ENCODE data around the gene THAP11. TPM values are rescaled to one million over a fixed set of nuclear protein-coding genes. Genes with fewer than 3 reads are reported as not detected.

THAP11 gene
- total and polyA plus RNA-seq, 2 of the 13 experiments (the other 11 are each of a cell fraction or from before 2014, with no cell fraction given): 44.2 to 53.4 TPM

DNA sequence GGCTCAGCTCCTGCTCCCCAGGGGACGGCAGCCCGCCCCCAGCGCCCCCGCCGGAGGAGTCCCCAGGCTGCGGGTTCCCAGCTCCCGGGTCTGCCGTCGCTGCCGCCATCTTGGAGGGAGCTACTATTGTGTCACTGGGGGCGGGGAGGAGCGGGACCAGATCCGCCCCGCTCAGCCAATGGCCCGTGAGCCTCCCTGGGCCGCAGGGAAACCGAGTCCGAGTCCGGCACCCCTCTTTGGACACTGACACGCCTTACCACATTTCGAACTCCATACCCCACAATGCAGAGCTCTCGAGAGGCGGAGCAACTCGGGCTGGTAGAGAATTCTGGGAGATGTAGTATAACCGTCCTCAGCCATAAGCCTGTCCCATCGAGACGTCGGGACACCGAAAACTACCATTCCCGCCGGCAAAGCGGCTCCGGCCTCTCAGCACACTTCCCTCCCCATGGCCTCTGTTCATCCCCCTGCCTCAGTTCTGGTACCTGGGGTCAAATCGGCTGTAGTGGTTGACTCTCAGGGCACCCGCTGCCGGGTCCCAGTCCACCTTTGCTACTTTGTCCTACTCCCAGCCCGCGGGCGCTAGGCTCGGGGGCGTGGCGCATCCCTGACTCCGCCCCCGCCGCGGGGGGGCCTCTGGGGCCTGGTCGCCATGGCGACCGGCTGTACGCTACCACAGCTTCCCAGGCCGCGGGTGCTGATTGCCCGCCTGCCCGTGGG is 35.5 kb upstream of the THAP11 start, which contains the start of the genes RANBP10 and TSNAXIP1 (continued):
- TF ChIP-seq, protein P1, sequence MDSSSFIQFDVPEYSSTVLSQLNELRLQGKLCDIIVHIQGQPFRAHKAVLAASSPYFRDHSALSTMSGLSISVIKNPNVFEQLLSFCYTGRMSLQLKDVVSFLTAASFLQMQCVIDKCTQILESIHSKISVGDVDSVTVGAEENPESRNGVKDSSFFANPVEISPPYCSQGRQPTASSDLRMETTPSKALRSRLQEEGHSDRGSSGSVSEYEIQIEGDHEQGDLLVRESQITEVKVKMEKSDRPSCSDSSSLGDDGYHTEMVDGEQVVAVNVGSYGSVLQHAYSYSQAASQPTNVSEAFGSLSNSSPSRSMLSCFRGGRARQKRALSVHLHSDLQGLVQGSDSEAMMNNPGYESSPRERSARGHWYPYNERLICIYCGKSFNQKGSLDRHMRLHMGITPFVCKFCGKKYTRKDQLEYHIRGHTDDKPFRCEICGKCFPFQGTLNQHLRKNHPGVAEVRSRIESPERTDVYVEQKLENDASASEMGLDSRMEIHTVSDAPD (CRISPR knock-in tag; IDR thresholded peaks at IDR 0.05): no peak
- TF ChIP-seq ZNF256 (CRISPR knock-in tag; conservative IDR thresholded peaks at IDR 0.05) (no peak; the same call in 1 of the 2 replicates), ZNF17 (CRISPR knock-in tag; IDR thresholded peaks at IDR 0.05) (no peak), ZNF432 (CRISPR knock-in tag; IDR thresholded peaks at IDR 0.05; ENCODE audit: borderline replicate concordance) (no peak), ZBTB8A (CRISPR knock-in tag; IDR thresholded peaks at IDR 0.05; ENCODE audit: borderline replicate concordance, low read depth) (0 out of 2 replicates have a peak, but pooled peaks have one; percentile 38), ZIK1 (CRISPR knock-in tag; IDR thresholded peaks at IDR 0.05; ENCODE audit: borderline replicate concordance, low read depth) (no peak), SCMH1 (CRISPR knock-in tag; IDR thresholded peaks at IDR 0.05; ENCODE audit: borderline replicate concordance) (no peak), SOX6 (IDR thresholded peaks at IDR 0.05) (no peak), SOX6 (CRISPR knock-in tag; IDR thresholded peaks at IDR 0.05) (peak; percentile 36; the same call in 1 of the 2 replicates), ZBTB21 (CRISPR knock-in tag; IDR thresholded peaks at IDR 0.05) (no peak), DR1 (CRISPR knock-in tag; IDR thresholded peaks at IDR 0.05) (peak; percentile 93), ZBTB38 (CRISPR knock-in tag; IDR thresholded peaks at IDR 0.05) (peak; percentile 31; the same call in 1 of the 2 replicates), ZMYM2 (CRISPR knock-in tag; IDR thresholded peaks at IDR 0.05) (no peak), TBX2 (CRISPR knock-in tag; IDR thresholded peaks at IDR 0.05; ENCODE audit: borderline replicate concordance) (peak; percentile 79; the same call in 1 of the 2 replicates), ONECUT2 (CRISPR knock-in tag; IDR thresholded peaks at IDR 0.05) (no peak), MXD3 (CRISPR knock-in tag; IDR thresholded peaks at IDR 0.05) (peak; percentile 63), RAD21 (CRISPR knock-in tag; IDR thresholded peaks at IDR 0.05) (no peak; the same call in 1 of the 2 replicates), FLYWCH1 (CRISPR knock-in tag; IDR thresholded peaks at IDR 0.05) (no peak), CBFB (CRISPR knock-in tag; IDR thresholded peaks at IDR 0.05) (peak; percentile 17; the same call in 1 of the 2 replicates), GFI1 (CRISPR knock-in tag; IDR thresholded peaks at IDR 0.05; ENCODE audit: borderline replicate concordance) (no peak; the same call in 1 of the 2 replicates), HMGA1 (CRISPR knock-in tag; conservative IDR thresholded peaks at IDR 0.05) (no peak), GLI4 (CRISPR knock-in tag; IDR thresholded peaks at IDR 0.05; ENCODE audit: borderline replicate concordance) (peak; percentile 93; the same call in 1 of the 2 replicates), ASH2L (IDR thresholded peaks at IDR 0.05; ENCODE audit: insufficient read length, low read depth, low read length) (peak; percentile 95), MED8 (CRISPR knock-in tag; IDR thresholded peaks at IDR 0.05; ENCODE audit: insufficient replicate concordance) (peak; percentile 53), SRSF9 (IDR thresholded peaks at IDR 0.05; ENCODE audit: borderline replicate concordance, insufficient read depth, low read depth, low read length, poor library complexity, severe bottlenecking) (no peak), ZNF547 (CRISPR knock-in tag; IDR thresholded peaks at IDR 0.05) (no peak; the same call in none of the 2 replicates), ZNF253 (CRISPR knock-in tag; IDR thresholded peaks at IDR 0.05; ENCODE audit: borderline replicate concordance) (no peak)
- TF ChIP-seq, protein P2, sequence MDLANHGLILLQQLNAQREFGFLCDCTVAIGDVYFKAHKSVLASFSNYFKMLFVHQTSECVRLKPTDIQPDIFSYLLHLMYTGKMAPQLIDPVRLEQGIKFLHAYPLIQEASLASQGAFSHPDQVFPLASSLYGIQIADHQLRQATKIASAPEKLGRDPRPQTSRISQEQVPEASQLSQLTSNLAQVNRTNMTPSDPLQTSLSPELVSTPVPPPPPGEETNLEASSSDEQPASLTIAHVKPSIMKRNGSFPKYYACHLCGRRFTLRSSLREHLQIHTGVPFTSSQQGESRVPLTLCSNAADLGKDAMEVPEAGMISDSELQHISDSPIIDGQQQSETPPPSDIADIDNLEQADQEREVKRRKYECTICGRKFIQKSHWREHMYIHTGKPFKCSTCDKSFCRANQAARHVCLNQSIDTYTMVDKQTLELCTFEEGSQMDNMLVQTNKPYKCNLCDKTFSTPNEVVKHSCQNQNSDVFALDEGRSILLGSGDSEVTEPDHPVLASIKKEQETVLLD (CRISPR knock-in tag; IDR thresholded peaks at IDR 0.05; ENCODE audit: low read depth): peak; percentile 56

Measured in HepG2 (cell line).